Esophagus squamous epithelium (tissue), 5 donors: ENCODE measurements around the gene CELSR3. TPM values are rescaled to one million over a fixed set of nuclear protein-coding genes. Genes with fewer than 3 reads are reported as not detected.

Source experiments
- DNase-seq: peaks from one replicate; lab custom pipeline; 2025; lab: John Stamatoyannopoulos, UW
- H3K27ac ChIP-seq, 4 donors: fragments of 200-600 bp; sonication (generic); one replicate each; pipeline ENCODE4 v1.5.1; 2016 to 2019; ENCODE audit warnings: mild to moderate bottlenecking in 1 of 4
- H3K27me3 ChIP-seq, 4 donors: fragments of 200-600 bp; sonication (generic); 1 replicate in 3 of 4; 2 replicates in 1 of 4; pipeline versions ENCODE4 v1.5.1 to v1.6.0; 2017 to 2021; ENCODE audit warnings: antibody characterized with exemption in 1 of 4
- H3K36me3 ChIP-seq, 3 donors: fragments of 200-600 bp; sonication (generic); one replicate each; pipeline ENCODE4 v1.5.1; 2016 to 2019
- H3K4me1 ChIP-seq, 3 donors: fragments of 200-600 bp; sonication (generic); one replicate each; pipeline ENCODE4 v1.5.1; 2017 to 2019
- H3K4me3 ChIP-seq, 4 donors: fragments of 200-600 bp; sonication (generic); 1 replicate in 3 of 4; 2 replicates in 1 of 4; pipeline ENCODE4 v1.5.1; 2016 to 2019; ENCODE audit warnings: mild to moderate bottlenecking in 2 of 4, moderate library complexity in 1 of 4
- H3K9me3 ChIP-seq, 3 donors: fragments of 200-600 bp; sonication (generic); one replicate each; pipeline ENCODE4 v1.5.1; 2016 to 2019
- POLR2A ChIP-seq, 4 donors: fragments of 450-650 bp; IDR thresholded peaks; one replicate each; pipeline ENCODE4 v1.6.1; 2017; ENCODE audit warnings: antibody characterized with exemption in 4 of 4, mild to moderate bottlenecking in 4 of 4, moderate library complexity in 3 of 4
- WGBS, 2 donors: methylation state at CpG; one replicate each; pipeline ENCODE4 v1.1.5; 2018; 5-methylcytosine and 5-hydroxymethylcytosine counted together
- intact Hi-C: fragments of 100-400 bp; cut with DNase I; formaldehyde crosslinking; loops from one replicate; pipeline ENCODE4 v1.15.0; 2022
- total RNA-seq, 4 donors: library from RNA; depleted of rRNA; stranded (reverse); fragments of >200 nt; gene quantifications; one replicate each; pipeline ENCODE4 v1.1.0, GENCODE V29; 2016
- TF ChIP-seq, protein P1 (sequence below), 6 experiments: fragments of 450-650 bp in 4 of 6; fragments of 200-600 bp in 2 of 6; sonication (generic) in 2 of 6; IDR thresholded peaks; one replicate each; pipeline ENCODE4 v1.5.1; 2016 to 2019; ENCODE audit warnings: antibody characterized with exemption in 6 of 6, mild to moderate bottlenecking in 4 of 6, moderate library complexity in 4 of 6
- donor health status: DM: yes; HTN: yes; CAD: no.

CELSR3 gene
- total RNA-seq, 4 donors from 2014 or later = 0.31 to 0.76 (median 0.45) TPM

DNA sequence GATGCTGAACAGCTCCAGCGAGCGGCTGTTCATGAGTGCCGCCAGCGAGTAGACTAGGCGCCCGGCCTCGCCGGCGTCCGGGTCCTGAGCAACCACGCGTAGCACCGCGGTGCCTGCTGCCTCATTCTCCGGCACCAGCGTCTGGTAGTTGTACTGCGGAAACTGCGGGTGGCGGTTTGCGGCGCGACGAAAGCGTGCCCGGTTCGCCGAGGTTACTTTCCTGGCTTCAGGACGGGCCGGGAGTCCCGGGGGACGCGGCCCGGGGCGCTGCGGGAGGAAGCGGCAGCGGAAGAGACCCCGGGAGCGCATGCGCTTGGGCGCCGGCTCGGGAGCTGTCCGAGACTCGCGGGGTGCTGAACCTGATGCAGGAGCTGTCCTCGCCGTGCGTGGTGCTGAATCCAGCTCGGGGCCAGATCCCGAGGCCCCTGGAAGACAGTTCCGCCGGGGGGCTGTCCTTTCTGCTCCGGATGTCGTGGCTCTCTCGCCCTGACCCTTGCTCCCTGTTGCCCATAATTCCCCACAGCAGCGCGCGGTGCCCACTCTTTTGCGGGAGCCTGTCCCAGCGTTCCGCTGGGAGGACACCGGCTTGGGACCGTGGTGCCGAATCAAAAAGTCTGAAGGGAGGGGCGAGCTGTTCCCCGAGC, 1.1 kb downstream of the CELSR3 start:
- TF ChIP-seq POLR2A (IDR thresholded peaks at IDR 0.05) = no peak
- TF ChIP-seq, protein P1, sequence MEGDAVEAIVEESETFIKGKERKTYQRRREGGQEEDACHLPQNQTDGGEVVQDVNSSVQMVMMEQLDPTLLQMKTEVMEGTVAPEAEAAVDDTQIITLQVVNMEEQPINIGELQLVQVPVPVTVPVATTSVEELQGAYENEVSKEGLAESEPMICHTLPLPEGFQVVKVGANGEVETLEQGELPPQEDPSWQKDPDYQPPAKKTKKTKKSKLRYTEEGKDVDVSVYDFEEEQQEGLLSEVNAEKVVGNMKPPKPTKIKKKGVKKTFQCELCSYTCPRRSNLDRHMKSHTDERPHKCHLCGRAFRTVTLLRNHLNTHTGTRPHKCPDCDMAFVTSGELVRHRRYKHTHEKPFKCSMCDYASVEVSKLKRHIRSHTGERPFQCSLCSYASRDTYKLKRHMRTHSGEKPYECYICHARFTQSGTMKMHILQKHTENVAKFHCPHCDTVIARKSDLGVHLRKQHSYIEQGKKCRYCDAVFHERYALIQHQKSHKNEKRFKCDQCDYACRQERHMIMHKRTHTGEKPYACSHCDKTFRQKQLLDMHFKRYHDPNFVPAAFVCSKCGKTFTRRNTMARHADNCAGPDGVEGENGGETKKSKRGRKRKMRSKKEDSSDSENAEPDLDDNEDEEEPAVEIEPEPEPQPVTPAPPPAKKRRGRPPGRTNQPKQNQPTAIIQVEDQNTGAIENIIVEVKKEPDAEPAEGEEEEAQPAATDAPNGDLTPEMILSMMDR (IDR thresholded peaks at IDR 0.05) = peak in 1 of 6 experiments; percentile 5
- no peak overlapping the region for H3K27ac ChIP-seq
- intact Hi-C loops = no loop called here
- H3K4me1 ChIP-seq = peaks cover 25 to 39% (median 27%) of the 10 kb centered on the region in 3 donors
- H3K9me3 ChIP-seq = no peaks in the 10 kb centered on the region
- no peaks in the 10 kb centered on the region for H3K36me3 ChIP-seq
- H3K4me3 ChIP-seq = peak overlapping the region in 3 of 4 donors; percentile 32 to 73 (median 40)
- H3K27me3 ChIP-seq = peaks cover 0 to 77% (median 2%) of the 10 kb centered on the region in 4 donors
- 3% methylated on average over 19 of the region's 67 CpGs; no CpG with 5 or more reads in 1 of the 2 donors for WGBS, 2 donors
- DNase-seq = no peak

GRCh38 chr3:48660800-48661400, 1.8 kb downstream of the CELSR3 start:
- intact Hi-C loops = no loop called here
- Histone ChIP-seq H3K4me3 (peak overlapping the region in 2 of 4 donors; percentile 40 to 73), H3K36me3 (no peaks in the 10 kb centered on the region), H3K27me3 (peaks cover 0 to 83% (median 2%) of the 10 kb centered on the region in 4 donors), H3K4me1 (peaks cover 29 to 47% (median 34%) of the 10 kb centered on the region in 3 donors), H3K9me3 (no peaks in the 10 kb centered on the region), H3K27ac (no peak overlapping the region)
- WGBS, 2 donors = 92 to 97% methylated on average over 15 to 20 of the region's 61 CpGs
- no peak for DNase-seq
- no peak for TF ChIP-seq POLR2A (IDR thresholded peaks at IDR 0.05)
- TF ChIP-seq, protein P1 (IDR thresholded peaks at IDR 0.05) = no peak

- Histone ChIP-seq H3K9me3 (no peaks in the 10 kb centered on the region), H3K4me3 (peak overlapping the region; percentile 42 to 76 (median 53)), H3K27ac (peak overlapping the region in 3 of 4 donors; percentile 43 to 86 (median 76)), H3K36me3 (no peaks in the 10 kb centered on the region), H3K27me3 (peaks cover 0 to 58% (median under 1%) of the 10 kb centered on the region in 4 donors), H3K4me1 (peaks cover 20 to 29% (median 24%) of the 10 kb centered on the region in 3 donors)
- intact Hi-C loops = no loop called here
- WGBS, 2 donors = 54 to 69% methylated on average over 13 to 31 of the region's 45 CpGs
- no peak for DNase-seq
- TF ChIP-seq, protein P1 (IDR thresholded peaks at IDR 0.05) = no peak
- no peak for TF ChIP-seq POLR2A (IDR thresholded peaks at IDR 0.05)
These were observed 5.8 kb downstream of the CELSR3 start for GRCh38 chr3:48656841-48657281.

GRCh38 chr3:48656061-48656840, 6.4 kb downstream of the CELSR3 start:
- intact Hi-C loops = no loop called here
- Histone ChIP-seq H3K27me3 (peaks cover 0 to 52% (median 0%) of the 10 kb centered on the region in 4 donors), H3K4me1 (peaks cover 14 to 23% (median 20%) of the 10 kb centered on the region in 3 donors), H3K36me3 (no peaks in the 10 kb centered on the region), H3K9me3 (no peaks in the 10 kb centered on the region), H3K4me3 (peak overlapping the region; percentile 42 to 76 (median 53)), H3K27ac (peak overlapping the region; percentile 43 to 86 (median 70))
- WGBS, 2 donors = 0 to 1% methylated on average over 4 to 29 of the region's 94 CpGs
- no peak for TF ChIP-seq POLR2A (IDR thresholded peaks at IDR 0.05)
- TF ChIP-seq, protein P1 (IDR thresholded peaks at IDR 0.05) = peak; percentile 60 to 86 (median 76)
- DNase-seq = no peak
